Neural crest cell (in vitro differentiated cells): ENCODE measurements around the gene TBC1D22B. TPM values are rescaled to one million over a fixed set of nuclear protein-coding genes. Genes with fewer than 3 reads are reported as not detected.

Experiments
- DNase-seq: peaks from one replicate; pipeline ENCODE4 v3.0.0; 2021; ENCODE audit warnings: low read depth, mixed read lengths, low spot score
- H3K27ac Mint-ChIP-seq: one replicate; pipeline ENCODE4 v1.8.0; 2021; ENCODE audit warnings: mild to moderate bottlenecking, mixed read lengths; ENCODE audit not compliant: unreplicated experiment
- H3K27me3 Mint-ChIP-seq: 2 replicates; pipeline ENCODE4 v1.8.0; 2021; ENCODE audit warnings: low read depth, mild to moderate bottlenecking, mixed read lengths
- H3K36me3 Mint-ChIP-seq: 2 replicates; pipeline ENCODE4 v1.8.0; 2021; ENCODE audit warnings: low read depth, mild to moderate bottlenecking, mixed read lengths
- H3K4me1 Mint-ChIP-seq: 2 replicates; pipeline ENCODE4 v1.8.0; 2021; ENCODE audit warnings: mixed read lengths
- H3K4me3 Mint-ChIP-seq: one replicate; pipeline ENCODE4 v1.8.0; 2021; ENCODE audit warnings: mild to moderate bottlenecking, mixed read lengths
- H3K9me3 Mint-ChIP-seq: 2 replicates; pipeline ENCODE4 v1.8.0; 2021; ENCODE audit warnings: mixed read lengths
- total RNA-seq: library from RNA; stranded (reverse); gene quantifications from 2 replicates; pipeline ENCODE4 v1.2.1, GENCODE V29; 2021
- TF ChIP-seq, protein P1 (sequence below): fragments of 200-600 bp; sonication (generic); conservative IDR thresholded peaks from 2 replicates; pipeline ENCODE4 v1.5.0; 2021; ENCODE audit warnings: antibody characterized with exemption, mild to moderate bottlenecking

TBC1D22B gene
- total RNA-seq, 1 donor from 2014 or later: 11.1 TPM

- Mint-ChIP-seq H3K27ac (no peak overlapping the region), H3K4me1 (no peaks in the 10 kb centered on the region), H3K36me3 (peaks cover 3% of the 10 kb centered on the region), H3K4me3 (no peak overlapping the region), H3K27me3 (no peaks in the 10 kb centered on the region), H3K9me3 (no peaks in the 10 kb centered on the region)
- TF ChIP-seq, protein P1, sequence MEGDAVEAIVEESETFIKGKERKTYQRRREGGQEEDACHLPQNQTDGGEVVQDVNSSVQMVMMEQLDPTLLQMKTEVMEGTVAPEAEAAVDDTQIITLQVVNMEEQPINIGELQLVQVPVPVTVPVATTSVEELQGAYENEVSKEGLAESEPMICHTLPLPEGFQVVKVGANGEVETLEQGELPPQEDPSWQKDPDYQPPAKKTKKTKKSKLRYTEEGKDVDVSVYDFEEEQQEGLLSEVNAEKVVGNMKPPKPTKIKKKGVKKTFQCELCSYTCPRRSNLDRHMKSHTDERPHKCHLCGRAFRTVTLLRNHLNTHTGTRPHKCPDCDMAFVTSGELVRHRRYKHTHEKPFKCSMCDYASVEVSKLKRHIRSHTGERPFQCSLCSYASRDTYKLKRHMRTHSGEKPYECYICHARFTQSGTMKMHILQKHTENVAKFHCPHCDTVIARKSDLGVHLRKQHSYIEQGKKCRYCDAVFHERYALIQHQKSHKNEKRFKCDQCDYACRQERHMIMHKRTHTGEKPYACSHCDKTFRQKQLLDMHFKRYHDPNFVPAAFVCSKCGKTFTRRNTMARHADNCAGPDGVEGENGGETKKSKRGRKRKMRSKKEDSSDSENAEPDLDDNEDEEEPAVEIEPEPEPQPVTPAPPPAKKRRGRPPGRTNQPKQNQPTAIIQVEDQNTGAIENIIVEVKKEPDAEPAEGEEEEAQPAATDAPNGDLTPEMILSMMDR: no peak
- DNase-seq: no peak
Measured at GRCh38 chr6:37269105-37269504, 11.5 kb downstream of the TBC1D22B start.

DNA sequence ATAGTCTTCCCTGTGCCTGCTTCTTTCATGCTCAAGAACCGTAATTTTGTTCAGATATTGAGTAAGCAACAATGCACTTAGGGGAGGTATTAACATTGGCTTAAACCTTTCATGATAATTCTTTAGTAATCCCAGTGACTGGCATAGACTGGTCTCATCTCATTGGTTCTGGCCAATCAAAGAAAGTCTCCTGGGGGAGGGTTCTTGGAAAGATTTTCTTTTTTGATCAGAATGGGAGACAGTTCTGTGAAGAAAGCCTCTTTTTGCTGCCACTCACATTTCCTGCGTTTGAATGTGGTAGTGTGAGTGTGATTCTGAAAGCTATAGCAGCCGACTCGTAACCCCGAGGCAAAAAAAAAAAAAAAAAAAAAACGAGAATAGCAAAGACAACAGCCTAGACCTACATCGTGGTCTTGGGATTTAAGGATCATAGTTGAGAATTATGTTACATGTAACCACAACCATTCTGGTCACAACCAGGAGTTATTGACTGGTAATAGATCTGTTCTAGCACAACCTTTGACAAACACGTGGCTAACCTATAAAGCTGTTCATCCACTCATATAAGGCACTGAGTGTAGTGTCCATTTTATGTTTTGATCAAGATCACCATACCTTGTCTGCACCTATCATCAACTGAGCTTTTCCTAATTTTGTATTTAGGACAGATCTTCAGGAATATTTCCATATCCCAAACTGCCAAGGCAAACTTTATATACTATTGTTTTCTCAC is 15.4 kb downstream of the TBC1D22B start:
- Mint-ChIP-seq H3K27ac (no peak overlapping the region), H3K27me3 (no peaks in the 10 kb centered on the region), H3K9me3 (no peaks in the 10 kb centered on the region), H3K4me3 (no peak overlapping the region), H3K36me3 (peaks cover 3% of the 10 kb centered on the region), H3K4me1 (no peaks in the 10 kb centered on the region)
- TF ChIP-seq, protein P1: no peak
- no peak for DNase-seq

DNA sequence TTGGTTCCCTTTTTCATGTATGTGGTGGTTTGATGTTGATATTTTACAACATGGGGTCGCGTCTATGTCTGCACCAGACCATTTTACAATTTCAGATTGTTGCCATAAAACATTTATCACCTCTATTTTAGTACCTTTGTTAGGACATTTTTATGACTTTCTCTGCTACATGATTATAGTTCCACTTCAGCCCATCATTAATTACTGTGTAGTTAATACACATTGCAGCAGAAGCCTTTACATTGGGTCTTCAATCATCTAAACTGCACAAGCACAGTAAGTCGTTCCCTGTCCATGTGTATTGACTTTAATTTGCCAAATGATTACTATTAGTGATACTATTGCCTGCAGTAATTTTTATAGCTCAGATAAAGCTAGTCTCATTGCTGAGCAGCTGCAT is 16.1 kb downstream of the TBC1D22B start:
- no peaks in the 10 kb centered on the region for H3K27me3 Mint-ChIP-seq
- H3K4me1 Mint-ChIP-seq: no peaks in the 10 kb centered on the region
- H3K4me3 Mint-ChIP-seq: no peak overlapping the region
- DNase-seq: no peak
- H3K9me3 Mint-ChIP-seq: no peaks in the 10 kb centered on the region
- TF ChIP-seq, protein P1: no peak
- H3K27ac Mint-ChIP-seq: no peak overlapping the region
- peaks cover 3% of the 10 kb centered on the region for H3K36me3 Mint-ChIP-seq

DNA sequence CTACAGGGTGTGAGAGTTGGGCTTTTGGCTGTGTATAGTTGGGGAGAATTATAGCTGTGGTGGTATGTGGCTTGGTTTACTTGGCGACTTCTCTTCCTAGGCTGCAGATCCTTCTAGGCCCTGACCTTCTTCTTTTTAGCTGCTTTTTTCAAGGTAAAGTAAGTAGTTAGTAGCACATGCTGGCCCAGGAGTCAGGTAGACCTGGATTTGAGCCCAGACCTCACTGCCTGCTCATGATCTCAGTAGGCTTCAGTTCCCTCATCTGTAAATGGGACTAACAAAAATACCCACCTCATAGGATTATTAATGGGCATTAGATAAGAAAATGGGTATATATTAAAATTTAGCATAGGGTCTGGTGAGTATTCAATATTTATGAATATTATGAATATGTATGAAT is 17.8 kb downstream of the TBC1D22B start:
- no peak for DNase-seq
- Mint-ChIP-seq H3K27me3 (no peaks in the 10 kb centered on the region), H3K27ac (no peak overlapping the region), H3K4me1 (no peaks in the 10 kb centered on the region), H3K4me3 (no peak overlapping the region), H3K9me3 (no peaks in the 10 kb centered on the region), H3K36me3 (peaks cover 9% of the 10 kb centered on the region)
- TF ChIP-seq, protein P1: no peak

- no peaks in the 10 kb centered on the region for H3K4me1 Mint-ChIP-seq
- no peak overlapping the region for H3K27ac Mint-ChIP-seq
- no peaks in the 10 kb centered on the region for H3K27me3 Mint-ChIP-seq
- no peak for DNase-seq
- H3K9me3 Mint-ChIP-seq: no peaks in the 10 kb centered on the region
- TF ChIP-seq, protein P1: no peak
- H3K4me3 Mint-ChIP-seq: no peak overlapping the region
- H3K36me3 Mint-ChIP-seq: peaks cover 6% of the 10 kb centered on the region
Measured at GRCh38 chr6:37277001-37277409, 19.4 kb downstream of the TBC1D22B start.
